ENCODE data around the gene HPSE. TPM values are rescaled to one million over a fixed set of nuclear protein-coding genes. Genes with fewer than 3 reads are reported as not detected.
A peak's percentile ranks its signal among the peaks of the same experiment; 100 is the strongest.

HPSE gene
- total RNA-seq, 2 experiments from 2014 or later, result 5.5 to 6.0 TPM

- ATAC-seq (peak; percentile 95), DNase-seq (peak; percentile 79)
- POLR2A ChIA-PET, result interaction anchor here (0.7 to 1.1 kb wide), 5 partner anchors 14 to 115 kb away, joined by 3 to 6 read pairs (median 3); partner anchors contain the start of genes COQ2, HELQ and MRPS18C
- Mint-ChIP-seq H3K27me3 (peaks cover 23% of the 10 kb centered on the region), H3K4me1 (ENCODE audit: low read depth) (peaks cover 26% of the 10 kb centered on the region), H3K36me3 (ENCODE audit: low read depth) (peaks cover 6% of the 10 kb centered on the region), H3K9me3 (peaks cover 8% of the 10 kb centered on the region), H3K4me3 (peak overlapping the region; percentile 39), H3K27ac (peak overlapping the region; percentile 75)
- TF ChIP-seq CTCF (IDR thresholded peaks at IDR 0.05), result no peak
- intact Hi-C loops (cut with micrococcal nuclease), result no loop called here
- CTCF ChIA-PET, result interaction anchor here (0.9 to 1.6 kb wide), 9 partner anchors 10 to 118 kb away, joined by 3 to 5 read pairs (median 3); partner anchors contain the start of gene COQ2
Measured at GRCh38 chr4:83340692-83341343, 6.2 kb upstream of the HPSE start.

- no peak overlapping the region for H3K4me3 Mint-ChIP-seq
- CTCF ChIA-PET, result interaction anchor here (1.4 kb wide), 1 partner anchor 59 kb away, joined by 3 read pairs; no protein-coding TSS in a partner anchor
Measured at GRCh38 chr4:83339573-83339972, 4.9 kb upstream of the HPSE start.

GRCh38 chr4:83335701-83336100 is 1.1 kb upstream of the HPSE start:
- Mint-ChIP-seq H3K27ac (no peak overlapping the region), H3K27me3 (peaks cover 23% of the 10 kb centered on the region), H3K4me1 (ENCODE audit: low read depth) (peaks cover 24% of the 10 kb centered on the region), H3K4me3 (peak overlapping the region; percentile 78), H3K36me3 (ENCODE audit: low read depth) (peaks cover 5% of the 10 kb centered on the region), H3K9me3 (peaks cover 8% of the 10 kb centered on the region)
- no peak for DNase-seq
- ChIA-PET CTCF (interaction anchor here (1.1 to 2.0 kb wide), 3 partner anchors 21 to 51 kb away, joined by 3 to 5 read pairs (median 4); partner anchors contain the start of gene COQ2), POLR2A (interaction anchor here (0.5 to 1.5 kb wide), 3 partner anchors 16 to 391 kb away, joined by 3 read pairs; no protein-coding TSS in a partner anchor)
- intact Hi-C loops (cut with micrococcal nuclease), result no loop called here
- ATAC-seq, result no peak
- TF ChIP-seq CTCF (IDR thresholded peaks at IDR 0.05), result no peak

More at GRCh38 chr4:83339573-83339972, 4.9 kb upstream of the HPSE start:
- Mint-ChIP-seq H3K27me3 (peaks cover 25% of the 10 kb centered on the region), H3K4me1 (ENCODE audit: low read depth) (peaks cover 34% of the 10 kb centered on the region), H3K9me3 (peaks cover 8% of the 10 kb centered on the region), H3K36me3 (ENCODE audit: low read depth) (peaks cover 5% of the 10 kb centered on the region), H3K27ac (no peak overlapping the region)
- intact Hi-C loops (cut with micrococcal nuclease), result no loop called here
- TF ChIP-seq CTCF (IDR thresholded peaks at IDR 0.05), result no peak
- DNase-seq (no peak), ATAC-seq (no peak)
- POLR2A ChIA-PET, result no interaction called here

GRCh38 chr4:83331956-83332355 is 2.7 kb downstream of the HPSE start:
- DNase-seq, result no peak
- peaks cover 18% of the 10 kb centered on the region for H3K4me1 Mint-ChIP-seq (ENCODE audit: low read depth)
- H3K27me3 Mint-ChIP-seq, result peaks cover 10% of the 10 kb centered on the region
- intact Hi-C loops (cut with micrococcal nuclease), result no loop called here
- no peaks in the 10 kb centered on the region for H3K36me3 Mint-ChIP-seq (ENCODE audit: low read depth)
- no peak overlapping the region for H3K4me3 Mint-ChIP-seq
- TF ChIP-seq CTCF (IDR thresholded peaks at IDR 0.05), result no peak
- ChIA-PET CTCF (interaction anchor here (1.5 kb wide), 1 partner anchor 47 kb away, joined by 4 read pairs; the partner anchor contains the start of gene COQ2), POLR2A (interaction anchor here (0.6 kb wide), 1 partner anchor 261 kb away, joined by 4 read pairs; no protein-coding TSS in a partner anchor)
- no peaks in the 10 kb centered on the region for H3K9me3 Mint-ChIP-seq
- ATAC-seq, result no peak
- no peak overlapping the region for H3K27ac Mint-ChIP-seq
